D341Med (cell line): Measurements from ENCODE around the gene SRD5A2.
A peak's percentile ranks its signal among the peaks of the same experiment; 100 is the strongest.
"Not testable (repeated sequence)": the region's sequence is repeated elsewhere in the genome, so short reads cannot be mapped to it uniquely, and the experiment has no call there.

Experiments
- DNase-seq: peaks from one replicate; pipeline ENCODE4 v3.0.0; 2012; ENCODE audit warnings: low spot score

The SRD5A2 gene

DNA sequence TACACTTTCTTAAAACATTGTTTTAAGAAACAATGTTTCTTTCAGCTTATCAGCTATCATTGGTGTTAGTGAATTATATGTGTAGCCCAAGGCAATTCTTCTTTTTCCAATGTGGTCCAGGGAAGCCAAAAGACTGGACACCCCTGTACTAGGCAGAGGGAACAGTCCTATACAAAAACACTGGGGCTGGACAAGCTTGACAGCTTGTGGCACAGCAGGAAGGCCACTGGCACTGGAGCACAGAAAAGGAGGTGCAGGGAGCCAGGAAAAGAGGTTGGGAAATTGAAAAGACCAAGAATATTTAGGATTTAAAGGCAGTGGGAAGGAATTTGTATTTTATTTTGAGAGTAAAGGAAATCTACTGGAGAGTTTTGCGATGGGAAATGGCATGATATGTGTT, 47.7 kb downstream of the SRD5A2 start:
- DNase-seq, result no peak

DNA sequence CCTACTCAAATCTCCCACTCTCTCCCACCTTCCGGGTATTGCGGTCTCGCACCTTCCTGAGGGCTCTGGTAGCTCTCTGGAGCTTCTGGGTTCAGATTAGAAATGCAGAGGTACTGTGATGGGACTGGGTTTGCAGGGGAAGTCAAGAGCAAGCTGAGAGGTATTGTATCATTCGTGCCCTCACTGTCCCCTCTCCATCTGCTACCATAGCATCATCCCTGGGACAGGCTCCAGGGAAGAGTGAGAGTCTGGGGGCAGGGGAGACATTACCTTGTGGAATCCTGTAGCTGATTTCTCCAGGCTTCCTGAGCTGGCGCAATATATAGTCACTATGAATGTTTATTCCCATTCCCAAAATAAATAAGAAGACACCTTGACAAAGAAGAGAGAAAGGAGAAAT, 49.6 kb downstream of the SRD5A2 start:
- no peak for DNase-seq

DNA sequence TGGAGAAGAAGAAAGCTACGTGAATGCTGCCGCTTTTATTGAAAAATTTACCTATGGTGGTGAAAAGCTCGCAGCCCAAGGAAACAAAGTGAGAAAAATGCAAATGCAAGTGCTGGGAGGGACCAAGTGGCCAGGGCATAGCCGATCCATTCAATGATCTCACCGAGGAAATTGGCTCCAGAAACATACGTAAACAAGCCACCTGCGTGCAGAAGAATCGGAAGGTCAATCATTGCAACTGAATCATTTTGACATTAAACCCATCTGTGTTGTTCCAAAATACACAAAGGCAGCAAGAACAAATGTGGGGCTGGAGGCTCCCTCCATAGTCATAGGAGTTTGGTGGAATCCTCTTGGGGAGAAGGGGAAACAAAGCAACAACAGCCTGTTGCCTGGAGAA, 51.5 kb downstream of the SRD5A2 start:
- no peak for DNase-seq

DNA sequence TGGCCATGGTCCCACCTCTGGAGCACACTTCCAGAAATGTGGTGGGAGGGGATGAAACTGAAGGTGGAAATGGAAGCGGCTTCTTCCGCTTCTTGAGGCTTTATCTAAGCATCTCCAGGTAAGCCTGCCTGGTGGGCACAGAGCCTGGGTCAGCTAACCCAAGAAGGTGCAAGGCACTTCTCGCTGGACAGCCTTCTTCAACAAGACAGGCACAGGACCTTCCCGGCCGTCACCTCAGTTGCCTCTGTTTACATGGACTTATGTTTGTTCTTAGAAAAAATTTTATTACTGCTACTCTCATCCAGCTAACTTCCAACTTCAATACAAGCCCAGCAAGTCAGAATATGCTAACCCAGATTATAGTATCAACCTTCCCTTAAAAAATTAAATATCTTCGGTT, 51.9 kb downstream of the SRD5A2 start:
- DNase-seq, result no peak

DNA sequence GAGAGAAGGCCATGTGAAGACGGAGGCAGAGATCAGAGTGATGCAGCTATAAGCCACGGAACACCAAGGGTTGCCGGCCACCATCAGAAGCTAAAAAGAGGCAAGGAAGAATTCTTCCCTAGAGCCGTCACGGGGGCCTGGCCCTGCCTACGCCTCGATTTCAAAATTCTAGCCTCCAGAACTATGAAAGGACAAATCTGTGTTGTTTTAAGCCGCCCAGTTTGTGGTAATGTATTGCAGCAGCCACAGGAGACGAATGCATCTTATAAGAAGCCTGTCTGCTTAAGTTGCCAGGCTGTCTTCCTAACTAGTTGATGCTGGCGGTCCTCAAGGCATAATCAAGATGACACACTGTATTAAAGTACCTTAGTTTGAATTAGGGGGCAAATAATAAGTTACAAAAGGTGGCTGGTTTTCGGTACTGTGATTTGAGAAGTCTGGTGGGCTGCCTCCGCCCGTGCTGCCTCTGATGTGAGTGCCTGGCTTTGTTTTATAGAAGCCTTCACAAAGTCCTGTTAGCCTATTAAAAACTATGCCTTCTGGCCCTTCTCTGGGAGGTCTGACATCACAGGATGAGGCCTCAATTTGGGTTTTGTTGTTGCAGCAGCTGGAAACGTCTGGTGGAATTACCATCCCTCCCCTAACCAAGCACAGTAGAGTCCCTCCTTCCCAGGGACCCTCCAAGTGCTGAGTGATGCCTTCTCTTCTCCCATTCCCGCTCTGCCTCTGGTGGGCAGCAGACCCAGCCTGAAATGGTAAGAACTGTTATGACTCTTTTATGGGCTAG, 53.6 kb downstream of the SRD5A2 start:
- DNase-seq, result no peak

DNA sequence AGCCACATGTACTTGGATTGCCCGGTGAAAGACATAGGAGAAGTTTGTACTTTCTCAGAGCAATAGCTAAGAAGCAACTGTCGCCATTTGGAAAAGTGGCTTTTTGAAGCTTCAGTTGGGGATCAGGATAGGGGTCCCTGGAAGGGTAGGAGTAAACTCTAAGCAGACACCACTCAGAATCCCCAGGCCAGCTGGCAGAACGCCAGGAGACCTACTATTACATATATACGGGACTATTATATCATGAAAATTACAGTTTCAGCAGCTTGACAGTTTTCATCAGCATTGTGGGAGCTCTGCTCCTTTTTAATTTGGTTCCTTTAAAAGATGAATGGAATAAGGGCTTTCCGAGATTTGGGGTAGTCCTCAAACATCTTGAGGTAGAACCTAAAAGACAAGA, 54.9 kb downstream of the SRD5A2 start:
- DNase-seq, result no peak

DNA sequence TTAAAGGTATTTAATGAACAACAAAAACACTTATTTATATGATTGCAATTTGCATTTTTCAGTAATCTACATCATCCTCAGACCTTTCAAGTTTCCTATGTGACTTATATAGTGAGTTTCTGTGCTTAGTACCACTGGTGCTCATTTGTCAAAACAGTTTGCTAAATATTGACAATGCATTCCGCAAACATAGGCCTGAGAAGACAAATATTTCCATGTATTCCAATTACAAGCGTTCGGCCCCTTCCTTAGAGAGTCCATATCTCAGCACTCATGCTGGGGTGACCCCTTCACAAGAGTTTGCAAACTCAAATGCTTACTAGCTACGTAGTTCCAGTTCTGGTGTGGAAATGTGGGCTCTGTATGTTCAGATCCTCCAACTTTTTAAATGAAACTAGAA, 56.1 kb downstream of the SRD5A2 start:
- DNase-seq, result no peak

DNA sequence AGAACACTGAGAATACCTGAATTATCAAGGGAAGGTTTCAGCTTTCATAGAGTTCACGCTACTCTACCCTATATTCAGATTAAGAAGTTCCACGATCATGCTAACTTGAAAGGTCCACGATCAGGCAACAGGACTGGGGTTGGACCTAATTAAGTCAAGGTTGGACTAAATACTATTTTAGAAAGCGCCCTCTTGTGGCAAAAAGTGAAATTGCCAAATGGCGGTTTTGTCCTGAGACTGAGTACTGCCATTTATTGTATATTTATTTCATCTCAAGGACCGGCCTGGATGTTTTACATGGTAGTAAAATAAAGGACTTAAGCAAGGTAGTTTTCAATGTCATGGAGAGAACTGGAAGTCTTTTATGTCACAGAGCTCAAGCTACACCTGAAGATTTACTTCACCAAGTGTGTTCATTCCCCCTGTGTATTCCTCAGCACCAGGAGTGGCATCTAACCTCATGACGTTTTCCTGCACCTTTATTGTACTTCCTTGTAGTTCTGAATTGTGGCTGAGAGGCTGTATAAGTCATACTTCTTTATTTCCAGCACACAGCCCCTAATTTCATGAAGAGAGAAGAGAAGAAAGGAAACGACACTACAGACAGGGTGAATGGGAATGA, 56.8 kb downstream of the SRD5A2 start:
- peak; percentile 52 for DNase-seq

DNA sequence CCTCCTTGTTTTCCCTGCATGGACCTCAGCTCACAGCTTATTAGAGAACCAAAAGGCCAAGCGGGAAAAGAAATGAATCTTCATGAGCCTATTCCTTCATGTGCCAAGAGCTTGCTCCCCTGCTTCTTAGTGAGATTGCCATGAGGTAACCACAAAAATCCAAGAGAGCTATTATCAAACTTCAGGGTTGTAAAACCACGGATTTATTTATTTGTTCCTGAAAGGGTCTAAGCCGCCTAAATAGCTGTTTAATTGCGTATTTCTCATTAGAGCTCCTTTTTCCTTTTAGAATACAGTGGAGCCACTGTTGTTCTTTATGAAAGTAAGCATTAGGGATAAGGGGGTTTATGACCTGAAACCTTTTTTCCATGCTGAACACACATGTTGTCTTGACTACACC, 58.0 kb downstream of the SRD5A2 start:
- no peak for DNase-seq

DNA sequence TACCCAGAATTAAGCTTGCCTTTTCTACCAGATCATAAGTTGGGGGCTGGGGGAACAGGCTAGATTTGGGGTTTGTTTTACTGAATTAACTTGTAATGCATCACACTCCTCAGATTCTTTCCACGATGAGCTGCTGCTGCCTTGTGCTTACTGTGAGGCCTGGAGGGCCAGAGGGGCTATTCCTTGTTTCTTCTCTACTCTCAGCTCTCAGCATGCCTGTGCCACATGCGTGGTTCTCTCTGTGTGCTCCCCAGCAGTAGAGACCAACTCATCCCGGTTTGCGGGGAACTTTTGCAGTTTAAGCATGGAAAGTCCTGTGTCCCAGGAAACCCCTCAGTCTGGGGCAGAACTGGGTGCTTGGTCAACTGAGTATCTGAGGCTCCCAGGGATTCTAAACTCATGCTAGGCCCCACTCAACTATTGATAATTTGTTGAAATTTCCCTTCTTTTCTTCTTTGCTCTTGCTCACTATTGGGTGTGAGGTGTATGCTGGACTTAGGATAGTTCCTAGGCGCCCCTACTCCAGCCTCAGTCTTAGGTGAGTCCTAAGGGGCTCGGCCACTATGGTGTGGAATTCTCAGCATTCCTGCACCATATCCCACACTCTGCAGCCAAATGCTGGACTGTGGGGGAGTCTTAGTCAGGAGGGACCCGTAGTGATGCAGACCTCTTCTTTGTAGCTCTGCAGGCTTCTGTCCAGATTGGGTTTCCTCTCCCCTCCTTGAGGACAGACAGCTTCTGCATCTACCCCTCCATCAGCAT, 63.1 kb downstream of the SRD5A2 start:
- DNase-seq, result no peak

DNA sequence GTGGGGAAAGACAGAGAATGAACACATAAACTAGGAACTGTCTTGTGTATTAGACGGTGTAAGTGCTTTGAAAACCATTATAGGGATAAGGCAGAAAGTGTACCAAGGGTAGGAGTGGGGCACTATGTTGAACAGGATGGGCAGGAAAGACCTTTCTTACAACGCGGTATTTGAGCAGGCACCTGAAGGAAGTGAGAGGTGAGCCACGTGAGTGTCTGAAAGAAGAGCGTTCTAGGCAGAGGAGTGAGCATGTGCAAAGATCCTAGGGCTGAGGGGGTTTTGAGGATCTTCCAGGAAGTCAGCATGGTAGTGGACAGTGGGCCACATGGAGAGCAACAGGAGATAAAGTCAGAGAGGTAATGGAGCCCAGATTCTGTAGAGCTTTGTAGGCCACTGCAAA, 65.2 kb downstream of the SRD5A2 start:
- no peak for DNase-seq

DNA sequence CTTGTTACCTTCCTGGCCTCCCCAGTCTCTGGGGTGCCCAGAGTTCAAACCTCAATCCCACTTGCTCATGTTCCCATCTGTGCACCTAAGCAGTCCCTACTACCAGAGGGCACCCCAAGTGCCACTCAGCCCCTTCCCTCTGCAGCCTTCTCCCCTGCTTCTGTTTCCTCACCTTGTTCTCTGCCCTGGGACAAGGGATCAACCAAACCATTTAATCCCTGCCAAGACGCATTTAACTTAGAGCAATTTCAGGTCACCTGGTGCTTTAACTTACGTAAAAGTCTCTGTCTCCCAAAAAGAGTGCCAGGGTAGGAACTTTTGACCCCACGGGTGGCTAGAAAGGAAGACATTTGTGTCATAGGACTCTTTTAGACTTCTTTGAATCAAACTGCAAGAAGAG, 67.2 kb downstream of the SRD5A2 start:
- no peak for DNase-seq

DNA sequence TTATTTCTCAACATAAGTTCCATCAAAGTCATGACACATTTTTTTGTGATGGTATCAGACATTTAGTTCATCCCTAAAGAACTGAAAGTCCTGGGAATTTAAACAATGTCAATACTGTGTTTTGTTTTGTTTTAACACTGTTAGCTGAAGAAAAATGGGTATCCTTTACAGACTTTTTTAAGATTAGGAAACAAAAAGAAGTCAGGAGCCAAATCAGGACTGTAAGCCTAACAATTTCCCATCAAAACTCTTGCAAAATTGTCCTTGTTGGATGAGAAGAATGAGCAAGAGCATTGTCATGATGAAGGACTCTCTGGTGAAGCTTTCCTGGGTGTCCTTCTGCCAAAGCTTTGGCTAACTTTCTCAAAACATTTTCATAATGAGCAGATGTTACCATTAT, 69.4 kb downstream of the SRD5A2 start:
- no peak for DNase-seq

DNA sequence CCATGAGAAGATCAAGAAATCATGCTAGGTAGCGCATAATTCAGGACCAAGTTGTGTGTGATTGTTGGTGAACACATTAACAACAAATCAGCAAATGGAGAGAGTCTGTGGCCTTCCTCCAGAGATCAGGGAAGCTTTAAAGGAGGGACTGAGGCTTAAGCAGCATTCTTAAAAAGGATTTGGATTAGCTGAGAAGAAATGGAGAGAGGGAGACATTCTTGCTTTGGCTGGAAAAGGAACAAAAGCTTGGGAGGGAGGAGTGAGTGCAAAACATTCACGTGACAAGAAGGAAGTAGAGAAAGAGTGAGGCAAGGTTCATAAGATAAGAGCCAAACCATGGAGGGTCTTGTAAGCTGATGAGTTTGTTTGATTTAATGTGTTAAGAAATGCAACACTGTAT, 75.6 kb downstream of the SRD5A2 start:
- no peak for DNase-seq

DNA sequence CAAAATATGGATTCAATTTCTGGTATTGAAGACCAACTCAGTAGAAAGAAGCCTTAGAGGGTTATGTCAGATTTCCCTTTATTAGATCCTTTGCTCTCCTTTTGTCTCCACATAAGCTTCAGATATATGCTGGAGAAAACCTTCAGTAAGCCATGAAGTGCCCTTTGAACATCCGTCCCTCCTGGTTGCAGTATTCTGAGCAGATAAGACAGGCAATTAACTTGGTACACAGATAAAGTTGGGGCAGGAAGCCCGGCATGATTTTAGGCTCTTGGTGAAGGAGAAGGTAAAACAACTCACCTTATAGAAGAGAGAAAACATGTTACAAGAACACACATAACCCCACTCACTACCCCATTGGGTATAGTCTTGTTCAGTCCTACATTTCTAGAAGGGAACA, 76.4 kb downstream of the SRD5A2 start:
- DNase-seq, result no peak

DNA sequence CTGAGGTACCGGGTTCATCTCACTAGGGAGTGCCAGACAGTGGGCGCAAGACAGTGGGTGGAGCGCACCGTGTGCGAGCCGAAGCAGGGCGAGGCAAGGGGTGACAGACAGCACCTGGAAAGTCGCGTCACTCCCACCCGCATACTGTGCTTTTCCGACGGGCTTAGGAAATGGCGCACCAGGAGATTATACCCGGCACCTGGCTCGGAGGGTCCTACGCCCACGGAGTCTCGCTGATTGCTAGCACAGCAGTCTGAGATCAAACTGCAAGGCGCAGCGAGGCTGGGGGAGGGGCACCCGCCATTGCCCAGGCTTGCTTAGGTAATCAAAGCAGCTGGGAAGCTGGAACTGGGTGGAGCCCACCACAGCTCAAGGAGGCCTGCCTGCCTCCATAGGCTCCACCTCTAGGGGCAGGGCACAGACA, 84.3 kb downstream of the SRD5A2 start:
- not testable (repeated sequence) for DNase-seq

DNA sequence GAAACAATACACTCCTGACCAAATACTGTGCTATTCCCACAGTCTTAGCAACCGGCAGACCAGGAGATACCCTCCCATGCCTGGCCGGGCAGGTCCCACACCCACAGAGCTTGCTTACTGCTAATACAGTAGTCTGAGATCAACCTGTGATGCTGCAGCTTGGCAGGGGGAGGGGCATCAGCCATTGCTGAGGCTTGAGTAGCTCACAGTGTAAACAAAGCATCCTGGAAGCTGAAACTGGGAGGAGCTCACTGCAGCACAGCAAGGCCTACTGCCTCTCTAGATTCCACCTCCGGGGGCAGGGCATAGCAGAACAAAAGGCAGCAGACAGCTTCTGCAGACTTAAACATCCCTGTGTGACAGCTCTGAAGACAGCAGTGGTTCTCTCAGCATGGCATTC, 91.4 kb downstream of the SRD5A2 start:
- not testable (repeated sequence) for DNase-seq

DNA sequence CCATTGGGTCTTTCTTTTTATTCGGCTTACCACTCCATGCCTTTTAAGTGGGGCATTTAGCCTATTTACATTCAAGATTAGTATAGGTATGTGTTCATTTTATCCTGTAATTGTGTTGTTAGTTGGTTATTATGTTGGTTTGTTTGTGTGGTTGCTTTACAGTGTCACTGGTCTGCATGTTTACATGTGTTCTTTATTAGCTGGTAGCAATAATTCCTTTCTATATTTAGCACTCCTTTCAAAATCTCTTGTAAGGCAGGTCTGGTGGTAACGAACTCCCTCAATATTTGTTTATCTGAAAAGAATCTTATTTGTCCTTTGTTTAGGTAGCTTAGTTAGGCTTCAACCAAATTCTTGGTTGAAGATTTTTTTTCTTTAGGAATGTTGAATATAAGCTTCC, 97.5 kb downstream of the SRD5A2 start:
- DNase-seq, result no peak

DNA sequence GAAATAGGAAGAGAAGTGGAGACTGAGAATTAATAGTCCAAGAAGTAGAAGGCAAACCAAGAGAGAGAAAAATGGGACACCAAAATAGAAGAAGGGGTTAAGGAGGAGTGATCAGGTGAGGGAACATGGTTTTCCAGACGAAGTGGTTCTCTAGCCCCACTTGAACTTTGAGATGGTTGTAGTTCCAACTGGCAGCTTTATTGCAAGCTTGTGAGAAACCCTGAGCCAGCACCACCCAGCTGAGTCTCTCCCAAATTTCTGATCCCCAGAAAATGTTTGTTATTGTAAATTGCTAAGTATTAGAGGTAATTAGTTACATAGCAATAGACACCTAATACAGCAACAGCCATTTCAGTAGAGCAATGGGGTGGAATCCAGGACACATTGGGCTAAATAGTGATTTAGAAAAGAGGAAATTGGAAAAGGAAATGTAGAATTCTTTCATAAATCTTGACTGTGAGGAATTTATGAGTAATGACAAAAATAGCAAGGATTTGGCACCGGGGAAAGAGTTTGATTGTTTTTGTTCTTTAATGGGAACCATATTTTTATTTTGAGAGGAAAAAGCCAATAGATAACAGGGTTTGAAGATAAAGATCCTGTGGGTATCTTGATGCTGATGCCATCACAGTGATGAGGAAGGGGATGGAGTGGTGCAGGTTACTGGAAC, 104.1 kb downstream of the SRD5A2 start:
- no peak for DNase-seq

DNA sequence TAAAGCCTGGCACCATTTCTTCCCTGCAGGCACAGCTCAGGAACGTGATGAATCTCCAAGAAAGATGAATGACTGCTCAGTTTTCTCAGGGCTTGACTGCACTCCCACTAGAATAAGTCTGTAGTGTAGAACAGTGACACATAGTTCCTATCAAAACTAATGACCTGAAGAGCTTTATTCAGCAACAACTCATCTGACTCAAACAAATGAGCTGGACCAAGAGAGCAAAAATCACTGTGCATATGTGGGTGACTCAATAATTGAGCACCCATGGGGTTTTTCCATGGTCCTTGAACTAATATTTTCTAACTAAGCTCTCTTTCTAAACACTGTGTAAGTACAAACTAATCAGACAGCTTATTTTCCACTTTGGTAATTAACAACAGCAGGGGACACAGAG, 105.0 kb downstream of the SRD5A2 start:
- no peak for DNase-seq

DNA sequence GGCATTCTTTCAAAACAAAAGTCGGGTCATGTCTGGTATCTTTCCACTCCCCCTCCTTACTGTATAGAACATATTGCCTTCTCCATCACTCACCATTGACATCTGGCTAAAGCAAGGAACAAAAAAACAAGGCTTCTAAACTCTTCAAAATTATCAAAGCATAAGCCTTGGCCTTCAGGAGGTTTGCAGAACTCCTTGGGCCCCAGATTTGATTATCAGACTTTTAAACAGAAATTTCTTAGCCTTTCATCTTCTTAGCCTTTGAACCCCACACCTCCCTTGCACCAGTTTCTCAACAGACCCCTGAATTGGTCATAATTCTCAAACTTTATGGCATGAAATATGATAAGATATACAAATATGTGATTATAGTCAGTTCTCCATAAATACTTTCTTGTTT, 106.4 kb downstream of the SRD5A2 start:
- no peak for DNase-seq
